ENCODE measurements around the gene YTHDF1.

- TF ChIP-seq YY1 (IDR thresholded peaks at IDR 0.05; ENCODE audit: insufficient read depth, insufficient read length) (no peak), ZNF274 (IDR thresholded peaks at IDR 0.05; ENCODE audit: low read depth, low read length) (no peak)
Measured at GRCh38 chr20:63225082-63225454, 9.1 kb upstream of the YTHDF1 start.

Data from NT2/D1 (cell line).